OCI-LY7 (cell line): ENCODE measurements around the gene IDUA.

Source experiments
- EZH2phosphoT487 ChIP-seq: fragments of 200-600 bp; sonication (generic); IDR thresholded peaks from 2 replicates; pipeline ENCODE4 v1.6.1; 2018; ENCODE audit warnings: low read depth, borderline replicate concordance, mild to moderate bottlenecking, mixed run types, antibody characterized with exemption, low read length, moderate library complexity, mixed read lengths
- TF ChIP-seq, protein P1 (sequence below): fragments of 200-600 bp; sonication (generic); conservative IDR thresholded peaks from 2 replicates; pipeline ENCODE4 v1.5.1; 2014; ENCODE audit warnings: mild to moderate bottlenecking, antibody characterized with exemption, low read length, moderate library complexity, mixed read lengths

DNA sequence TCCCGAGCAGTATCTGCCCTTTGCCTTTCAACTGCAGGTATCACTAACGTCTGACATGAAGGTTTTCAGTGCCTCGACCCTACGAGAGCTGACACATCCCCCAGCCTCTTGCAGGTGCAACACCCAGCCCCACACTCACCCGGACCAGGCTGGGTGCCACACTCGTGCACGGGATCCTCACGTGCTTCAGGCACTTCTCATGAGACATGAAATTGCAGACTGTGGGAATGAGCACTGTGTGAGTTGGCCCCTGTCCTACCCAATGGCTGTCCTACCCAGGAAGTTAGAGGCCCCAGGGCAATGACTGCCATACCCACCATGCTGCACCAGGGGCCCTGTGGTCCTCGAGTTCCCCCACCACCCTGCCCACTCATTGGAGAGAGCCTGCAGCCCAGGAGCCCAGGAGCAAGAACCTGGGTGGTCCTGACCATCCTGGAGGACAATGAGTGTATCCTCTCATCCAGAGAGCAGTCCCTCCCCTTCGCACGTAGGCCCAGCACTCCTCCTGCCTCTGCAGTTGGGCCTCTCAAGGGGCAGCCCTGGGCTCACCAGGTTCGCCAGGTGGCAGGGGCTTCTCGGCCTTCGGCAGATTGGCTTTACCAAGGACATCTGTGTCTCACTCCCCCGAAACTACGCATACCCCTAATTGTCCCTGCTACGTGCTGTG, 15.9 kb upstream of the IDUA start:
- TF ChIP-seq, protein P1, sequence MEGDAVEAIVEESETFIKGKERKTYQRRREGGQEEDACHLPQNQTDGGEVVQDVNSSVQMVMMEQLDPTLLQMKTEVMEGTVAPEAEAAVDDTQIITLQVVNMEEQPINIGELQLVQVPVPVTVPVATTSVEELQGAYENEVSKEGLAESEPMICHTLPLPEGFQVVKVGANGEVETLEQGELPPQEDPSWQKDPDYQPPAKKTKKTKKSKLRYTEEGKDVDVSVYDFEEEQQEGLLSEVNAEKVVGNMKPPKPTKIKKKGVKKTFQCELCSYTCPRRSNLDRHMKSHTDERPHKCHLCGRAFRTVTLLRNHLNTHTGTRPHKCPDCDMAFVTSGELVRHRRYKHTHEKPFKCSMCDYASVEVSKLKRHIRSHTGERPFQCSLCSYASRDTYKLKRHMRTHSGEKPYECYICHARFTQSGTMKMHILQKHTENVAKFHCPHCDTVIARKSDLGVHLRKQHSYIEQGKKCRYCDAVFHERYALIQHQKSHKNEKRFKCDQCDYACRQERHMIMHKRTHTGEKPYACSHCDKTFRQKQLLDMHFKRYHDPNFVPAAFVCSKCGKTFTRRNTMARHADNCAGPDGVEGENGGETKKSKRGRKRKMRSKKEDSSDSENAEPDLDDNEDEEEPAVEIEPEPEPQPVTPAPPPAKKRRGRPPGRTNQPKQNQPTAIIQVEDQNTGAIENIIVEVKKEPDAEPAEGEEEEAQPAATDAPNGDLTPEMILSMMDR: no peak
- TF ChIP-seq EZH2phosphoT487: no peak
